Left ventricle myocardium superior (tissue), 1 donor: Measurements from ENCODE around the gene C17orf107. TPM values are rescaled to one million over a fixed set of nuclear protein-coding genes. Genes with fewer than 3 reads are reported as not detected.
A peak's percentile ranks its signal among the peaks of the same experiment; 100 is the strongest.
"Not testable (repeated sequence)": the region's sequence is repeated elsewhere in the genome, so short reads cannot be mapped to it uniquely, and the experiment has no call there.

Experiments
- ATAC-seq: fragments of 200-7000 bp; cut with Tn5 transposase; one replicate; pipeline ENCODE4 v1.9.1; 2020; ENCODE audit warnings: mild to moderate bottlenecking, moderate library complexity
- DNase-seq: peaks from one replicate; pipeline ENCODE4 v3.0.0-alpha.2; 2020
- intact Hi-C: fragments of 100-400 bp; cut with micrococcal nuclease; formaldehyde crosslinking; loops from one replicate; pipeline ENCODE4 v1.11.0; 2022
- total RNA-seq: library from RNA; stranded (reverse); fragmentation: NEBNext Ultra II Directional; extraction: Animal tissue kit (Norgen Biotek cat#: 25700); gene quantifications from one replicate; pipeline ENCODE4 v1.2.1, GENCODE V29; 2021
- donor health status: DM: no; HTN: yes; CAD: no; lungs with severe emphysema.

C17orf107 gene
- total RNA-seq, 1 donor from 2014 or later = 0.64 TPM

DNA sequence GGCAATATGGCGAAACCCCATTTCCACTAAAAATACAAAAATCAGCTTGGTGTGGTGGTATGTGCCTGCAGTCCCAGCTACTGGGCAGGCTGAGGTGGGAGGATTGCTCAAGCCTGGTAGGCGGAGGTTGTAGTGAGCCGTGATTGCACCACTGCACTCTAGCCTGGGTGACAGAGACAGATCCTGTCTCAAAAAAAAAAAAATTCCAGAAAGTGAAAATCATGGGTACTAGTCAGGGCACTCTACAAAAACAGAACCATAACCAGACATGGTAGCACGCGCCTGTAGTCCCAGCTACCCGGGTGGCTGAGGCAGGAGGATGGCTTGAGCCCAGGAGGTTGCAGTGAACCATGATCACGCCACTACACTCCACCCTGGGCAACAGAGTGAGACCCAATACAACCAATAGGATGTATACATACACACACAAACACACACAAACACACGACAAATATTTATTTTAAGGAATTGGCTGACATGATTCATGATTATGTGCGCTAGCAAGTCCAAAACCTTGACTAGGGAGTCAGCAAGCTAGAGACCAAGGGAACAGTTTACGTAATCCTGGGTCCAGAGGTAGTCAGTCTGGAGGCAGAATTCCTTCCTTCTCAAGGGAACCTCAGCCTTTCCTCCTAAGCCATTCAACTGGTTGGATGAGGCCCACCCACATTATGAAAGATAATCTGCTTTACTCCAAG, 21.2 kb downstream of the C17orf107 start:
- ATAC-seq = no peak
- DNase-seq = no peak
- intact Hi-C loops = no loop called here

DNA sequence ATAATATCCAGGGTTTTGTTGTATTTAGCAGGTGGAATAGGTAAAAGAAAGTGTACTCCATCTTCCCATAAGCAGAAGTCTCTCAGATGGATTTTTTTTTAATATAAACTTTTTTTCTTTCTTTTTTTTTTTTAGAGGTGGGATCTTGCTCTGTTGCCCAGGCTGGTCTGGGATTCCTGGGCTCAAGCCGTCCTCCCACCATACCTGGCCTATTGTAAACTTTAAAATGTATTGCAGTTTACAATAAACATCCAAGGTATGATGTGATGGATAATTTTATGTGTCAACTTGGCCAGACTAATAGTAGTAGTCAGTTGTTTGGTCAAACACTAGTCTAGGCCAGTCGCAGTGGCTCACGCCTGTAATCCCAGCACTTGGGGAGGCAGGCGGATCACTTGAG, 22.0 kb downstream of the C17orf107 start:
- DNase-seq (no peak), ATAC-seq (no peak)
- intact Hi-C loops = no loop called here

DNA sequence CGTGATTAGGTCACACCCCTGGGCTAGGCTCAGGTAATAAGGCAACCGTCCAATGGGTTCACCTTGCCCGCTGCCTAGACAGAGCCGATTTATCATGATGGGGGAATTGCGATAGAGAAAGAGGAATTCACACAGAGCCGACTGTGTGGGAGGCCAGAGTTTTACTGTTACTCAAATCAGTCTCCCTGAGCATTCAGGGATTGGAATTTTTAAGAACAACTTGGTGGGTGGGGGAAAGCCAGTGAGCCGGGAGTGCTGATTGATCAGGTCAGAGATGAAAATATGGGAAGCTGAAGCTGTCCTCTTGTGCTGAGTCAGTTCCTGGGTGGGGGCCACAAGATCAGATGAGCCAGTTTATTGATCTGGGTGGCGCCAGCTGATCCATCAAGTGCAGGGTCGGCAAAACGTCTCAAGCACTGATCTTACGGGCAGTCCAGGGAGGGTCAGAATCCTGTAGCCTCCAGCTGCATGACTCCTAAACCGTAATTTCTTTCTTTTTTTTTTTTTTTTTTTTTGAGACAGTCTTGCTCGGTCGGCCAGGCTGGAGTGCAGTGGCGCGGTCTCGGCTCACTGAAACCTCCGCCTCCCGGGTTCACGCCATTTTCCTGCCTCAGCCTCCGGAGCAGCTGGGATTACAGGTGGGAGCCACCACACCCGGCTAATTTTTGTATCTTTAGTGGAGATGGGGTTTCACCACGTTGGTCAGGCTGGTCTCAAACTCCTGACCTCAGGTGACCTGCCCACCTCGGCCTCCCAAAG, 27.4 kb downstream of the C17orf107 start:
- ATAC-seq, intact Hi-C loops, DNase-seq: not testable (repeated sequence)

DNA sequence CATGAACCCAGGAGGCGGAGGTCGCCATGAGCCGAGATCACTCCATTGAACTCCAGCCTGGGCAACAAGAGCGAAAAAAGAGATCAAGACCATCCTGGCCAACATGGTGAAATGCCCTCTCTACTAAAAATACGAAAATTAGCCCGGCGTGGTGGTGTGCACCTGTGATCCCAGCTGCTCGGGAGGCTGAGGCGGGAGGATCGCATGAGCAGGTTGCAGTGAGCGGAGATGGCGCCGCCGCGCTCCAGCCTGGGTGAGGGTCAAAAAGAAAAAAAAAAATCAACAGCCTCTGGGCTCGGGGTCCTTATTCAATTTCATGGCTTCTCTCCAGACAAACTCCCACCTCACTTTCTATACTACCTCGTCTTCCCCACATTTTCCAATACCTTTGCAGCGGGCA, 29.5 kb downstream of the C17orf107 start:
- intact Hi-C loops = no loop called here
- ATAC-seq (no peak), DNase-seq (no peak)

DNA sequence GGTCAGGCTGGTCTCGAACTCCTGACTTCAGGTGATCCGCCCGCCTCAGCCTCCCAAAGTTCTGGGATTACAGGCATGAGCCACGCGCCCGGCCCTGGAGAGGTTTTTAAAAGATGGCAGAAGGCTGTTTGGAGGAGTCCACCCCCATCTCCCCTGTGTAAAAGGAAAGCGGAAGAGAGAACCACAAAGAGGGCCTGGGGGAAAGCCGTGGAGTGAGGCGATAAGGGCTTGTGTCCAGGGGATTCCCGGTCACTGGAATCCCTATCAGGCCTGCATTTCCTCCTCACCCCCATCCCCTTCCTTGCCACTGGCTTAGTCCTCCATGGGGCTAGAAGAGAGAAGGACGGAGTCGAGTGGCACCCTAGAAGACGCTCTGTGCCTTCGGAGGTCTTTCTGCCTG, 32.6 kb downstream of the C17orf107 start, which contains the start of gene GP1BA:
Gene GP1BA, plus strand, starts transcription at position 315 of the 400 bp plus-strand sequence. CDS start 328 bp downstream, outside the sequence.
- intact Hi-C loops = no loop called here
- no peak for DNase-seq
- ATAC-seq = no peak

DNA sequence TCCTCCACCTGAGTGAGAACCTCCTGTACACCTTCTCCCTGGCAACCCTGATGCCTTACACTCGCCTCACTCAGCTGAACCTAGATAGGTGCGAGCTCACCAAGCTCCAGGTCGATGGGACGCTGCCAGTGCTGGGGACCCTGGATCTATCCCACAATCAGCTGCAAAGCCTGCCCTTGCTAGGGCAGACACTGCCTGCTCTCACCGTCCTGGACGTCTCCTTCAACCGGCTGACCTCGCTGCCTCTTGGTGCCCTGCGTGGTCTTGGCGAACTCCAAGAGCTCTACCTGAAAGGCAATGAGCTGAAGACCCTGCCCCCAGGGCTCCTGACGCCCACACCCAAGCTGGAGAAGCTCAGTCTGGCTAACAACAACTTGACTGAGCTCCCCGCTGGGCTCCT, 33.4 kb downstream of the C17orf107 start:
- intact Hi-C loops = no loop called here
- no peak for ATAC-seq
- DNase-seq = no peak

DNA sequence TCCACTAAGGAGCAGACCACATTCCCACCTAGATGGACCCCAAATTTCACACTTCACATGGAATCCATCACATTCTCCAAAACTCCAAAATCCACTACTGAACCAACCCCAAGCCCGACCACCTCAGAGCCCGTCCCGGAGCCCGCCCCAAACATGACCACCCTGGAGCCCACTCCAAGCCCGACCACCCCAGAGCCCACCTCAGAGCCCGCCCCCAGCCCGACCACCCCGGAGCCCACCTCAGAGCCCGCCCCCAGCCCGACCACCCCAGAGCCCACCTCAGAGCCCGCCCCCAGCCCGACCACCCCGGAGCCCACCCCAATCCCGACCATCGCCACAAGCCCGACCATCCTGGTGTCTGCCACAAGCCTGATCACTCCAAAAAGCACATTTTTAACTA, 34.3 kb downstream of the C17orf107 start:
- no peak for ATAC-seq
- no peak for DNase-seq
- intact Hi-C loops = no loop called here

DNA sequence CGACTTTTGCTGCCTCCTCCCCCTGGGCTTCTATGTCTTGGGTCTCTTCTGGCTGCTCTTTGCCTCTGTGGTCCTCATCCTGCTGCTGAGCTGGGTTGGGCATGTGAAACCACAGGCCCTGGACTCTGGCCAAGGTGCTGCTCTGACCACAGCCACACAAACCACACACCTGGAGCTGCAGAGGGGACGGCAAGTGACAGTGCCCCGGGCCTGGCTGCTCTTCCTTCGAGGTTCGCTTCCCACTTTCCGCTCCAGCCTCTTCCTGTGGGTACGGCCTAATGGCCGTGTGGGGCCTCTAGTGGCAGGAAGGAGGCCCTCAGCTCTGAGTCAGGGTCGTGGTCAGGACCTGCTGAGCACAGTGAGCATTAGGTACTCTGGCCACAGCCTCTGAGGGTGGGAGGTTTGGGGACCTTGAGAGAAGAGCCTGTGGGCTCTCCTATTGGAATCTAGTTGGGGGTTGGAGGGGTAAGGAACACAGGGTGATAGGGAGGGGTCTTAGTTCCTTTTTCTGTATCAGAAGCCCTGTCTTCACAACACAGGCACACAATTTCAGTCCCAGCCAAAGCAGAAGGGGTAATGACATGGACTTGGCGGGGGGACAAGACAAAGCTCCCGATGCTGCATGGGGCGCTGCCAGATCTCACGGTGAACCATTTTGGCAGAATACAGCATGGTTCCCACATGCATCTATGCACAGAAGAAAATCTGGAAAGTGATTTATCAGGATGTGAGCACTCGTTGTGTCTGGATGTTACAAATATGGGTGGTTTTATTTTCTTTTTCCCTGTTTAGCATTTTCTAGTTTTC, 35.0 kb downstream of the C17orf107 start:
- ATAC-seq (peak; percentile 25), DNase-seq (peak; percentile 64)
- intact Hi-C loops = no loop called here

DNA sequence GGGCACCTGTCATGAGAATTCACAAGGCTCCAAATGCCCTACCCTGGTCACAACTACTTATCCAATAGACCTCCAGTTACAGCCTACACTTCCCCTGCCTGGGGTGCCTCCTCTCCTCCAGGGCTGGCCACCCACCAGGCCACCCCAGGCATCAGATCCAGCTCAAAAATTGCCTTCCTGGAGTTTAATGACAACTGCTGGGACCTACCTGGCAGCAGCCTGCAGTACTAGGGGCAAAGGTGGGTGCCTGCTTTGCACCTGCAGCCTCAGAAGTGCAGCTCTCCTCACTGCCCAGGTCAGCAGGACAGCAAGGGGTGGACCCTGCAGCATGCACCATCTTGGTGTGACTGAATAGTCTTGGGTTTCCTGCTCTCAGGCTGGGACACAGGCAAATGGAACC, 36.3 kb downstream of the C17orf107 start:
- no peak for ATAC-seq
- no peak for DNase-seq
- intact Hi-C loops = no loop called here

DNA sequence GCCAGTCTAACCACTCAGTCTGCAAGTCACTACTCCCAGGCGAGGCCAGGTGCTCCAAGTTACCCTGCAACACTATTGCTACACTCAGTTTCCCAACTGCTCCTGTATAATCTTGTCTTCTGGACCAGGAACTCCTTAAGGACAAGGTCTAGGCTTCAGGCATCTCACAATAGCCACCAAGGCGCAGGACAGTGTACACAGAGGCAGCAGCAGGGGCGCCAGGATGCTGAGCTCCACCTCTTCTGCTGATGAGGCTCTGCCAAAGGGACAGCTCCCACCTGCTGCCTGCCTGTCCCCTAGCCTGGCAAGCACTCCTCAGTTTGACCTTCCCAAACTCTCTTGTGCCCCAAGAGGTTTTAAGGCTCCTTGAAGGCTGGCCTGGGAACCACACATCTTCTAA, 37.1 kb downstream of the C17orf107 start:
- intact Hi-C loops = no loop called here
- ATAC-seq (no peak), DNase-seq (no peak)

DNA sequence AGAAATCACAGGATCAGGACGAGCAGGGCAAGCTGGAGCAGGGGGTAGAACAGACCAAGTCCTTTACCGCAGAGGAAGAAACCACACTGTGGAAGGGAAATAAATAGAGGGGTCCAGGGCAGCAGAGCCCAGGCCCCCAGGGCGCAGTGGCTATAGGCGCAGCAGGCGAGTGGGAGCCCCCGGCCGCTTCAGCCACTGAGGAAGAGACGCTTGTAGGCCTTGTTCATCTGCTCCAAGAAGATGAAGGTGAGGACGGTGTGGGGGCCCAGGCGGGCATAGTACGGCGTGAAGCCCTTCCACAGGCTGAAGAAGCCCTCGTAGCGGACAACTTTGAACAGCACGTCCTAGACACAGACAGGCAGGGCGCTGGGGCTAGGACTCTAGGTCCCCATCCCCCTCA, 38.2 kb downstream of the C17orf107 start:
- DNase-seq (no peak), ATAC-seq (no peak)
- intact Hi-C loops = no loop called here

DNA sequence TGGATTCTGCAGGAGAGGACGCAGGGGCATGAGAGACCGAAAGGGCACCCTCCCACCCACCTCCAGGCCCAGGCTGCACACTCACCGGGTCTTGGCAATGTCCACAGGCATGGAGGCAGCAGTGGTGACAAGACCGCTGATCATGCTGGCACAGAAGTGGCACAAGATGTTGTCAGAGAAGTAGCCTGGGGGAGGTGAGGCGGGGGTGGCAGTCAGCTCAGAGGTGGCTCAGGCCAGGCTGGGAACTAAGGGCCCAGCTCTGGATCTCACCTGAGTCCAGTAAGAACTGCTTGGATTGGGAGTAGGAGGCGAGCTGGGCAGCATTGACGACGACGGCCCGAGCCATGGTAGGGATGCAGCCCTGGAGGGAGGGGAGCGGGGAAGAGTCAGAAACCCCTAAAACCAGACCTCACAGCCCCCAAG, 38.7 kb downstream of the C17orf107 start:
- ATAC-seq = no peak
- intact Hi-C loops = no loop called here
- DNase-seq = no peak

DNA sequence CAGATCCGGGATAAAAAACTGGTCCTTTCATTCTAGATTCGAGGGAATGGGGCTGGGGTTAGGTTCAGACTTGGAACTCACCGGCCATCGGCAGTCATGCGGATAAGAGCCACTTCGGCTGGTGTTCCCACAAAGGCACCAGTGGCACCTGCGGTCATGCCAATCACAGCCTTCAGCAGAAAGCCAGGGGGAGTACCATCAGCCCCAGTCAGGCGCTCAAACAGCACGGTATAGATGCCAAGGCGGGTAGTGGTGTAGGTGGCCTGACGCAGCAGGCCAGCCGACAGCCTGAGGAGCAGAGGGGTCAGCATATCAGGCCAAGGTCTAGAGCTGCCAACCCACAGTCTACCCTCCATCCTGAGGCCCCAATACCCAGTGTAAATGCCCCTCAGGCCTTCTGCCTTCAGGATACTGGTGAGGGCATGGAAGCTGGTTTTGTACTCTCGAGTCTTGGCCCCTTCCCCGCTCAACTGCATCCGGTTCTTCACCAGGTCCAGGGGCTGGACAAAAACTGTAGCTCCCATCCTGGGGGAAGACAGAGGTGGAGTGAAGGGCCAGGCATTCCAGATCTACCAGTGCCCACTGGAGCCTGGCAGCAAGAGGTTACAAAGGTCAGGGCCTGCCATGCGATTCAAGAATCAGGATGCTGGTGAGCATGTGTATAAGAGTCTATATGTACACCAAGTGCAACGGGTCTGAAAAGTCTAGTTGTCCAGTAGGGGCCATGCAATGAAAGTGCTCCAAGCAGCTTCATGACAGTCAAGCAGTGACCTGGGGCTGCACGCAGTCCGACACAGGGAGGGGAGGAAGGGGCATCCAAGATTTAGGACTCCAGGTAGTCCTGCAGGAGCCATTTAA, 39.6 kb downstream of the C17orf107 start:
- intact Hi-C loops = no loop called here
- DNase-seq (peak; percentile 45), ATAC-seq (peak; percentile 1)

DNA sequence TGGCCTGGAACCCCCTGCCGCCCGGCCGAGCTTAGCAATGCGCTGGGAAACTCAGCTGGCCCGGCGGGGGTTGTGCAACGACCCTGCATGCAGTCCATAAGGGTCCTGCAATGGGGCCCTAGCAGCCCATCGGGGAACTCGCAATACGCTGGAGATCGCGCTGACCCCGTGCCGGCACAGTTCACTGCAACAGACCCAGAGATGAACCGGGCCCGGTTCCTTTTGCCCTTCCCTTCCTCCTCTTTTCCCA, 40.1 kb downstream of the C17orf107 start:
- intact Hi-C loops = no loop called here
- no peak for ATAC-seq
- DNase-seq = no peak

DNA sequence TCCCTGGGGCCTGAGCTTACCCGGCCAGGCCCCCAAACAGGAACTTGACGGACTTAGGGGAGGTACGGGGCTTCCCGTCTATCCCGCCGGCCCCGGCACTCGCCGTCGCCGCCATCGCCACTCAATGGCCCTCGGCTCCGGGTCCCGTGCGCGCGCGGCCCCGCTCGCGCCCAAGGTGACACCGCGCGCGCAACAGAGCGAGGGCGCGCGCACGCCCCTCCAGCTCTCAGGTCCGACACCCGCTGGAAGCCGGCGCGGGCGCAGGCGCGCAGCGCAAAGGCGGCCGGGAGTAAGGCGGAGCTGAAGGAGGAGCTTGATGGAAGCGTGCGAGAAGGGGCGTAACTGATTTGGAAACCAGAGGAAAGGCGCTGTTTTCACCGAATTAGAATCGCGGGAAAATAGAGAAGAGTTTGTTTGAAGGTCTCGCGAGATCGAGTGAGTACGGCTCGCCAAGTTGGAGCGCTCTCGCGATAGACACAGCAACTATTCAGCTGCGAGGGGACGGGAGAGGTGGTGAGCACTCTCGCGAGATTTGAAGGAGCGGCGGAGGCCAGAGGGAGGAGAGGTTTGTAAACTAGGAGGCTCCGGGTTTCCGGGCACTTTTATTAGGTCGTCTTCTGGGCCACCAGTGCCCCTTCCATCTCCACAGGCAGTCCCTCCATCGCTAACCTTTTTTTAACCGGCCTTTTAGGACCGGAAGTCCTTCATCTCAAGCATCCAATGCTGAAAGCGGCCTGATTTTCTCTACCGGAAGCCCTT, 40.6 kb downstream of the C17orf107 start, which contains the start of the genes RNF167 and SLC25A11:
Gene RNF167, plus strand, starts transcription at position 473 of the 759 bp plus-strand sequence. CDS start 642 bp downstream, outside the sequence.
Gene SLC25A11, minus strand, starts transcription at position 251 of the 759 bp plus-strand sequence. Its CDS starts 136 bp downstream, at position 115.
- peak; percentile 96 for DNase-seq
- ATAC-seq = peak; percentile 94
- intact Hi-C loops = no loop called here

DNA sequence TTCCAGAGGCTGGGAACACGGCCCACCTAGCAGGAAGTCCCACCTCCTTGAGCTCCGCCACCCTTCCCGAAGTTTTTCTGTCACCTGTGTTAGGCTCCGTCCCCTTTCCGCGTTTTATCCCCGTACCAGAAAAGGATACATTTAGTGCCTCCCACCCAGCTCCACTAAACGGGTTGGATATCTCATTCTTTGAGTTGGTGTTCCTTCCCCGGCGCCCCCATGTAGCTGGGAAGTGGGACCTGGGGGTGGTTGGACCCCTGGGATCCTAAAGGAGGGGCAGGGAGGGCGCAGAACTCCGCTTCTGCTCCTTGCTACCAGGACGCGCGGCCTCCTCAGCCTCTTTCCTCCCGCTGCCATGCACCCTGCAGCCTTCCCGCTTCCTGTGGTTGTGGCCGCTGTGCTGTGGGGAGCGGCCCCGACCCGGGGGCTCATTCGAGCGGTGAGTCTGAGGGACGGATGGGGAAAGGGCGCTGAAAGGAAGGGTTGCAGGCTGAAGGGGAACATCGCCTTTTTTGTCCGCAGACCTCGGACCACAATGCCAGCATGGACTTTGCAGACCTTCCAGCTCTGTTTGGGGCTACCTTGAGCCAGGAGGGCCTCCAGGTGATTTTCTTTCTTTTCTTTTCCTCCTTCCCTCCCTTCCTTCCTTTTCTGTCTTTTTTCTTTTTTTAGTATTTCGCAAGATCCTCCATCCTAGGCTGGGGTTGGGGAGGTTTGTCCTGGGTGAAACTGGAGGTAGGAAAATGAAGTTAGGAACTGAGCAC, 41.4 kb downstream of the C17orf107 start:
- intact Hi-C loops = no loop called here
- peak; percentile 74 for ATAC-seq
- peak; percentile 81 for DNase-seq

DNA sequence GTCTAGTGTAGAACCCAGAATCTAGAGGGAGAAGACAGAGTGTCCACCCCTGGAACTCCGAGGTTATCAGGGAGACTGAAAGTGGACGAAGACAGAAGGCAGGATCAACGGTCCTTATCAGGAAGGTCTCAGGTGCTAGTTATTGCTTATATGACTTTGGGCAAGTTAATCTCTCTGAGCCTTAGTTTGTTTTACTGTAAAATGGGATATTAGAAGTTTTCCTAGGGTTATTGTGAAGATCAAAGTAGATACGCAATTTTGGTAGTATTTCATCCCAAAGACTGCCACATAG, 41.9 kb downstream of the C17orf107 start:
- DNase-seq (no peak), ATAC-seq (no peak)
- intact Hi-C loops = no loop called here
